ENCODE results near the gene SORBS1.
A peak's percentile ranks its signal among the peaks of the same experiment; 100 is the strongest.

- TF ChIP-seq, protein P1, sequence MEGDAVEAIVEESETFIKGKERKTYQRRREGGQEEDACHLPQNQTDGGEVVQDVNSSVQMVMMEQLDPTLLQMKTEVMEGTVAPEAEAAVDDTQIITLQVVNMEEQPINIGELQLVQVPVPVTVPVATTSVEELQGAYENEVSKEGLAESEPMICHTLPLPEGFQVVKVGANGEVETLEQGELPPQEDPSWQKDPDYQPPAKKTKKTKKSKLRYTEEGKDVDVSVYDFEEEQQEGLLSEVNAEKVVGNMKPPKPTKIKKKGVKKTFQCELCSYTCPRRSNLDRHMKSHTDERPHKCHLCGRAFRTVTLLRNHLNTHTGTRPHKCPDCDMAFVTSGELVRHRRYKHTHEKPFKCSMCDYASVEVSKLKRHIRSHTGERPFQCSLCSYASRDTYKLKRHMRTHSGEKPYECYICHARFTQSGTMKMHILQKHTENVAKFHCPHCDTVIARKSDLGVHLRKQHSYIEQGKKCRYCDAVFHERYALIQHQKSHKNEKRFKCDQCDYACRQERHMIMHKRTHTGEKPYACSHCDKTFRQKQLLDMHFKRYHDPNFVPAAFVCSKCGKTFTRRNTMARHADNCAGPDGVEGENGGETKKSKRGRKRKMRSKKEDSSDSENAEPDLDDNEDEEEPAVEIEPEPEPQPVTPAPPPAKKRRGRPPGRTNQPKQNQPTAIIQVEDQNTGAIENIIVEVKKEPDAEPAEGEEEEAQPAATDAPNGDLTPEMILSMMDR (CRISPR knock-in tag; IDR thresholded peaks at IDR 0.05): peak; percentile 61
- TF ChIP-seq, protein P2, sequence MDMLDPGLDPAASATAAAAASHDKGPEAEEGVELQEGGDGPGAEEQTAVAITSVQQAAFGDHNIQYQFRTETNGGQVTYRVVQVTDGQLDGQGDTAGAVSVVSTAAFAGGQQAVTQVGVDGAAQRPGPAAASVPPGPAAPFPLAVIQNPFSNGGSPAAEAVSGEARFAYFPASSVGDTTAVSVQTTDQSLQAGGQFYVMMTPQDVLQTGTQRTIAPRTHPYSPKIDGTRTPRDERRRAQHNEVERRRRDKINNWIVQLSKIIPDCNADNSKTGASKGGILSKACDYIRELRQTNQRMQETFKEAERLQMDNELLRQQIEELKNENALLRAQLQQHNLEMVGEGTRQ (IDR thresholded peaks at IDR 0.05; ENCODE audit: low read depth, low read length): no peak
- TF ChIP-seq, protein P2 (CRISPR knock-in tag; IDR thresholded peaks at IDR 0.05; ENCODE audit: borderline replicate concordance): no peak
- TF ChIP-seq EP300 (IDR thresholded peaks at IDR 0.05; ENCODE audit: low read depth in 2 of 2, low read length in 2 of 2) (no peak), EP300 (CRISPR knock-in tag; IDR thresholded peaks at IDR 0.05; ENCODE audit: borderline replicate concordance) (no peak), POLR2A (IDR thresholded peaks at IDR 0.05; ENCODE audit: insufficient read depth in 1 of 2, low read depth in 2 of 2, low read length in 2 of 2) (no peak), RXRB (CRISPR knock-in tag; IDR thresholded peaks at IDR 0.05; ENCODE audit: borderline replicate concordance) (no peak), ZNF530 (CRISPR knock-in tag; IDR thresholded peaks at IDR 0.05; ENCODE audit: low read depth) (no peak), TCF7L2 (IDR thresholded peaks at IDR 0.05; ENCODE audit: low read depth, low read length) (no peak), POLR2AphosphoS5 (IDR thresholded peaks at IDR 0.05; ENCODE audit: low read depth, low read length) (no peak), MEIS2 (CRISPR knock-in tag; IDR thresholded peaks at IDR 0.05) (no peak), SP2 (CRISPR knock-in tag; IDR thresholded peaks at IDR 0.05) (no peak), ZBTB10 (CRISPR knock-in tag; IDR thresholded peaks at IDR 0.05; ENCODE audit: borderline replicate concordance) (no peak), TRAFD1 (CRISPR knock-in tag; IDR thresholded peaks at IDR 0.05; ENCODE audit: borderline replicate concordance) (no peak), E2F5 (CRISPR knock-in tag; conservative IDR thresholded peaks at IDR 0.05) (no peak), FUBP1 (CRISPR knock-in tag; IDR thresholded peaks at IDR 0.05; ENCODE audit: borderline replicate concordance) (no peak)
Measured at GRCh38 chr10:95558593-95559320, 2.4 kb downstream of the SORBS1 start.
